K562 (cell line): ENCODE results near the gene MAN1A1. TPM values are rescaled to one million over a fixed set of nuclear protein-coding genes. Genes with fewer than 3 reads are reported as not detected.

Experiments used
- CHD4 ChIP-seq: fragments of 200-600 bp; sonication (generic); IDR thresholded peaks from 3 replicates; pipeline ENCODE4 v1.6.1; 2012; ENCODE audit warnings: low read depth, mild to moderate bottlenecking, mixed read lengths, low read length, inconsistent platforms; ENCODE audit not compliant: insufficient read depth, insufficient replicate concordance, poor library complexity, severe bottlenecking
- EGR1 ChIP-seq: fragments of 450-650 bp; conservative IDR thresholded peaks from 2 replicates; pipeline ENCODE4 v1.6.1; 2017; ENCODE audit warnings: mild to moderate bottlenecking
- ETV6 ChIP-seq, 3 experiments: fragments of 150-350 bp in 1 of 3; sonication (generic) in 1 of 3; formaldehyde crosslinking in 1 of 3; IDR thresholded peaks; 2 replicates each; pipeline versions ENCODE4 v1.6.1 to v1.8.0; 2014 to 2022; ENCODE audit warnings: borderline replicate concordance in 2 of 3, low read depth in 2 of 3, antibody characterized with exemption in 1 of 3, low read length in 1 of 3, mild to moderate bottlenecking in 1 of 3, missing genetic modification reagents in 1 of 3
- FOXA1 ChIP-seq: fragments of 450-650 bp; IDR thresholded peaks from 2 replicates; pipeline ENCODE4 v1.6.1; 2016; ENCODE audit warnings: mild to moderate bottlenecking, borderline replicate concordance
- HCFC1 ChIP-seq: IDR thresholded peaks from 2 replicates; pipeline ENCODE4 v1.6.1; 2012; ENCODE audit warnings: low read depth, low read length, improper control_type of control experiment
- HIVEP1 ChIP-seq: fragments of 250-450 bp; sonication (Bioruptor Pico); IDR thresholded peaks from 2 replicates; pipeline ENCODE4 v1.4.0; 2020; ENCODE audit warnings: mild to moderate bottlenecking
- KLF16 ChIP-seq: IDR thresholded peaks from 2 replicates; pipeline ENCODE4 v1.6.1; 2016; ENCODE audit warnings: antibody characterized with exemption
- NCOA6 ChIP-seq: fragments of 450-650 bp; IDR thresholded peaks from 2 replicates; pipeline ENCODE4 v1.6.1; 2017; ENCODE audit warnings: mild to moderate bottlenecking
- NEUROD1 ChIP-seq: fragments of 150-350 bp; IDR thresholded peaks from 2 replicates; pipeline ENCODE4 v1.6.1; 2014; ENCODE audit warnings: borderline replicate concordance, low read length, low read depth; ENCODE audit not compliant: partially characterized antibody
- POU5F1 ChIP-seq: fragments of 150-350 bp; IDR thresholded peaks from 2 replicates; pipeline ENCODE4 v1.6.1; 2014; ENCODE audit warnings: borderline replicate concordance, low read length, low read depth, mild to moderate bottlenecking; ENCODE audit not compliant: partially characterized antibody
- RNF2 ChIP-seq: sonication (generic); IDR thresholded peaks from 2 replicates; pipeline ENCODE4 v1.6.1; 2016
- SAFB2 ChIP-seq: fragments of 200-400 bp; formaldehyde crosslinking; IDR thresholded peaks from 2 replicates; pipeline ENCODE4 v1.6.1; 2018; ENCODE audit warnings: borderline replicate concordance, low read length, low read depth, moderate library complexity; ENCODE audit not compliant: severe bottlenecking
- THRA ChIP-seq: fragments of 450-650 bp; IDR thresholded peaks from 2 replicates; pipeline ENCODE4 v1.6.1; 2017; ENCODE audit warnings: mild to moderate bottlenecking, moderate library complexity
- VEZF1 ChIP-seq: fragments of 200-800 bp; sonication (Bioruptor generic); IDR thresholded peaks from 2 replicates; pipeline ENCODE4 v1.6.1; 2017; ENCODE audit warnings: missing genetic modification characterization, missing compliant biosample characterization
- ZBTB34 ChIP-seq: fragments of 250-450 bp; sonication (Bioruptor Pico); IDR thresholded peaks from 2 replicates; pipeline ENCODE4 v1.8.0; 2021; ENCODE audit warnings: mild to moderate bottlenecking, moderate library complexity
- ZBTB9 ChIP-seq: fragments of 450-650 bp; formaldehyde crosslinking; IDR thresholded peaks from 2 replicates; pipeline ENCODE4 v1.4.0; 2020; ENCODE audit warnings: mild to moderate bottlenecking, moderate library complexity
- ZNF124 ChIP-seq: sonication (generic); formaldehyde crosslinking; IDR thresholded peaks from 2 replicates; pipeline ENCODE4 v1.8.1; 2022; ENCODE audit warnings: missing genetic modification reagents
- ZNF24 ChIP-seq: fragments of 450-650 bp; IDR thresholded peaks from 2 replicates; pipeline ENCODE4 v1.6.1; 2016
- ZNF263 ChIP-seq: sonication (generic); formaldehyde crosslinking; IDR thresholded peaks from 2 replicates; pipeline ENCODE4 v1.8.0; 2022; ENCODE audit warnings: mild to moderate bottlenecking, missing genetic modification reagents, borderline replicate concordance
- ZNF274 ChIP-seq: IDR thresholded peaks from 2 replicates; pipeline ENCODE4 v1.6.1; 2011; ENCODE audit warnings: low read depth, mild to moderate bottlenecking, low read length, moderate library complexity, borderline replicate concordance
- ZNF57 ChIP-seq: fragments of 450-650 bp; formaldehyde crosslinking; IDR thresholded peaks from 2 replicates; pipeline ENCODE4 v1.4.0; 2020; ENCODE audit warnings: mild to moderate bottlenecking, moderate library complexity
- ZNF589 ChIP-seq: fragments of 200-800 bp; sonication (Bioruptor generic); IDR thresholded peaks from 2 replicates; pipeline ENCODE4 v1.6.1; 2016; ENCODE audit warnings: low read depth, missing genetic modification characterization, missing compliant biosample characterization
- ZNF668 ChIP-seq: fragments of 250-450 bp; sonication (Bioruptor Pico); IDR thresholded peaks from 2 replicates; pipeline ENCODE4 v1.8.0; 2022; ENCODE audit warnings: mild to moderate bottlenecking, inconsistent platforms
- polyA plus RNA-seq, 8 experiments: library from polyadenylated mRNA; depleted of rRNA in 4 of 8; stranded (reverse) in 5 of 8; unstranded in 3 of 8; fragments of >200 nt; fragmentation: Nextera tagmentation in 2 of 8; fragmentation: Illumina TruSeq in 1 of 8; extraction: Ambion mirVana in 2 of 8; extraction: Trizol in 1 of 8; gene quantifications; 2 replicates each; pipeline versions ENCODE4 v1.2.1 to v1.2.3, GENCODE V29; 2011 to 2014; ENCODE audit warnings: inconsistent platforms in 1 of 8, missing spikeins in 1 of 8
- total RNA-seq, 7 experiments: library from RNA; depleted of rRNA in 6 of 7; stranded (reverse); fragments of >200 nt in 6 of 7; fragmentation: Illumina TruSeq in 2 of 7; extraction: Trizol in 2 of 7; gene quantifications; 2 replicates each; pipeline versions ENCODE4 v1.2.1 to v1.2.3, GENCODE V29; 2011 to 2021; ENCODE audit warnings: low replicate concordance in 1 of 7

MAN1A1 gene
- total and polyA plus RNA-seq, 9 of the 15 experiments (the other 6 are each of a cell fraction or from before 2014, with no cell fraction given) = 24.5 to 78.4 (median 59.7) TPM

GRCh38 chr6:119324718-119325117 is 24.8 kb downstream of the MAN1A1 start (continued):
- peak; percentile 71 for TF ChIP-seq VEZF1 (CRISPR knock-in tag)
- no peak for TF ChIP-seq ZNF263 (CRISPR knock-in tag)
- no peak for TF ChIP-seq THRA
- TF ChIP-seq ZBTB34 (CRISPR knock-in tag) = no peak
- TF ChIP-seq EGR1 = no peak
- no peak for TF ChIP-seq FOXA1
- no peak for TF ChIP-seq CHD4
- no peak for TF ChIP-seq POU5F1
- TF ChIP-seq KLF16 = peak; percentile 93
- TF ChIP-seq ZNF589 (CRISPR knock-in tag) = no peak
- no peak for TF ChIP-seq ZNF24
- TF ChIP-seq NCOA6 = no peak
- TF ChIP-seq ZNF57 = no peak
- no peak for TF ChIP-seq ZNF668 (CRISPR knock-in tag)
- TF ChIP-seq ZNF124 = no peak
- TF ChIP-seq ZBTB9 (CRISPR knock-in tag) = no peak
- TF ChIP-seq NEUROD1 = peak; percentile 81
- no peak for TF ChIP-seq ETV6 (IDR thresholded peaks at IDR 0.05; ENCODE audit: borderline replicate concordance in 1 of 2, low read depth in 2 of 2, low read length in 1 of 2)
- TF ChIP-seq ETV6 (CRISPR knock-in tag; IDR thresholded peaks at IDR 0.05; ENCODE audit: borderline replicate concordance) = no peak
- no peak for TF ChIP-seq HIVEP1 (CRISPR knock-in tag)
- peak; percentile 80 for TF ChIP-seq RNF2
- TF ChIP-seq SAFB2 = no peak
- no peak for TF ChIP-seq HCFC1
- TF ChIP-seq ZNF274 = peak; percentile 61; the same call in 1 of the 2 replicates
